Stomach (tissue), 4 donors: ENCODE data around the gene RCBTB1.

Experiments used
- POLR2A ChIP-seq, 4 donors: fragments of 450-650 bp; IDR thresholded peaks; one replicate each; pipeline ENCODE4 v1.6.1; 2016; ENCODE audit warnings: antibody characterized with exemption in 4 of 4, control low read depth in 2 of 4, mild to moderate bottlenecking in 1 of 4, moderate library complexity in 1 of 4
- POLR2AphosphoS5 ChIP-seq, 3 donors: sonication (generic); formaldehyde crosslinking; IDR thresholded peaks; one replicate each; pipeline ENCODE4 v1.6.1; 2016; ENCODE audit warnings: antibody characterized with exemption in 3 of 3

DNA sequence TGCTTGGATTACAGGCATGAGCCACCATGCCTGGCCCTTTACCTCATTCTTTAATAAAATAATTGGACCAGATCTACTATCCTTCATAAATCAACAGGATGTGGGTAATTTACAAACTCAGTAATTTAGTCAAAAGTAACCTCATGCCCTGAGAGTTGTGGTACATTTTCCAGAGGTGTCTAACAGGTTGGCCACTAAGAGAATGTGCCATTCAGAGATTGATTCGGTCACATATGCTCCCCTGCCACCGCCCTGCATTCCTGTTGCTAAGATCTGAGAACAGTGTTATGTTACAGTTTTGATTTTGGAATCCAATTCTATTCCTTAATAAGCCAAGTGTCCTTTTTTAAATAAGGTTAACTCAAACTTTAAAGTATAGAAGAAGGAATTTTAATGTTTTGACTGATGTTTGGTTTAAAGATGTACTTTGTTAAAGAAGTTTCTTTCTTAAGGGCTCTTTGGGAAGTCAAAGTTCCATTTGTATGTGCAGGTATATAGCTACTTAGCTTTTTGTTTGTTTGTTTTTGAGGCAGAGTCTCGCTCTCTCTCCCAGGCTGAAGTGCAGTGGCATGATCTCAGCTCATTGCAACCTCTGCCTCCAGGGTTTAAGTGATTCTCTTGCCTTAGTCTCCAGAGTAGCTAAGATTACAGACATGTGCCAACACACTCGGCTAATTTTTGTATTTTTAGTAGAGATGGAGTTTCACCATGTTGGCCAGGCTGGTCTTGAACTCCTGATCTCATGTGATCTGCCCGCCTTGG is 60.4 kb downstream of the RCBTB1 start:
- no peak for TF ChIP-seq POLR2AphosphoS5 (IDR thresholded peaks at IDR 0.05)
- no peak for TF ChIP-seq POLR2A (IDR thresholded peaks at IDR 0.05)
